ENCODE data around the gene BAHCC1. TPM values are rescaled to one million over a fixed set of nuclear protein-coding genes. Genes with fewer than 3 reads are reported as not detected.

BAHCC1 gene
- total and polyA plus RNA-seq, 9 of the 15 experiments (the other 6 are each of a cell fraction or from before 2014, with no cell fraction given): 0.14 to 26.9 (median 5.0) TPM

- H3K4me1 ChIP-seq (replicated peaks in 1 of 2; ENCODE audit: control insufficient read depth in 2 of 2, insufficient read depth in 2 of 2, low read length in 2 of 2): peaks cover 18 to 80% of the 10 kb centered on the region in 2 experiments
- in situ Hi-C loops (cut with MboI): no loop called here
- BruUV-seq (replicated peaks): no TSS peak
Measured at GRCh38 chr17:81486199-81486810, 91.0 kb downstream of the BAHCC1 start.

More at GRCh38 chr17:81486199-81486810, 91.0 kb downstream of the BAHCC1 start:
- intact Hi-C loops (cut with micrococcal nuclease): loop anchor here (10.0 kb wide), 1 partner anchor 192 kb away; the partner anchor contains the start of gene SLC38A10
- no peaks in the 10 kb centered on the region for H3K9me3 ChIP-seq (replicated peaks; ENCODE audit: control insufficient read depth, insufficient read depth, low read depth, low read length)
- no peaks in the 10 kb centered on the region for H4K20me1 ChIP-seq (replicated peaks; ENCODE audit: control insufficient read depth, insufficient read depth, low read length)
- no peak overlapping the region for H3K4me3 ChIP-seq
- no peak for TF ChIP-seq REST (IDR thresholded peaks at IDR 0.05; ENCODE audit: borderline replicate concordance)
- TF ChIP-seq REST (CRISPR knock-in tag; IDR thresholded peaks at IDR 0.05; ENCODE audit: low read depth): no peak
- no peak for TF ChIP-seq EP400 (IDR thresholded peaks at IDR 0.05)
- TF ChIP-seq ZNF717 (CRISPR knock-in tag; IDR thresholded peaks at IDR 0.05): no peak
- TF ChIP-seq BCOR (IDR thresholded peaks at IDR 0.05): no peak
- TF ChIP-seq CBX1 (IDR thresholded peaks at IDR 0.05; ENCODE audit: low read depth): no peak
- TF ChIP-seq GABPB2 (CRISPR knock-in tag; conservative IDR thresholded peaks at IDR 0.05): no peak
- TF ChIP-seq ZBTB33 (CRISPR knock-in tag; IDR thresholded peaks at IDR 0.05): peak; percentile 83
- no peak for TF ChIP-seq SP1 (CRISPR knock-in tag; IDR thresholded peaks at IDR 0.05)
- no peak for TF ChIP-seq FOXA1 (IDR thresholded peaks at IDR 0.05; ENCODE audit: borderline replicate concordance)
- WGBS (ENCODE audit: insufficient coverage, low coverage, missing lambda C conversion rate): 71% methylated on average over 16 of the region's 17 CpGs
- no peak for ATAC-seq
- POLR2A ChIA-PET: interaction anchor here (0.6 kb wide), 1 partner anchor 49 kb away, joined by 3 read pairs; no protein-coding TSS in a partner anchor
- no peaks in the 10 kb centered on the region; a peak in 1 of 5 replicates for H3K27me3 ChIP-seq (ENCODE audit: control insufficient read depth in 2 of 2, insufficient read depth in 2 of 2, low read length in 2 of 2)
- CTCF ChIA-PET (ENCODE audit: low intra/inter-chr PET ratio): interaction anchor here (2.7 kb wide), 1 partner anchor 232 kb away, joined by 33 read pairs; no protein-coding TSS in a partner anchor
- no peak for DNase-seq (ENCODE audit: extremely low read depth in 1 of 4, low spot score in 3 of 4)
- peak overlapping the region; percentile 11; the same call in 1 of the 3 replicates for H3K27ac ChIP-seq (ENCODE audit: extremely low read depth, low read depth, low read length)
- no peak overlapping the region for H3K4me2 ChIP-seq (ENCODE audit: insufficient read depth, low read length)
- no peaks in the 10 kb centered on the region for H3K9me1 ChIP-seq (ENCODE audit: control insufficient read depth, insufficient read depth, low read length)
- FAIRE-seq: no peak
- H3K9ac ChIP-seq (ENCODE audit: insufficient read depth in 1 of 2, low read depth in 2 of 2, low read length in 2 of 2): no peak overlapping the region
- H3K36me3 ChIP-seq (ENCODE audit: control insufficient read depth, insufficient read depth, low read length): no peaks in the 10 kb centered on the region
- peaks cover 11% of the 10 kb centered on the region; the same call in 2 of the 3 replicates for H3K79me2 ChIP-seq (ENCODE audit: control insufficient read depth, insufficient read depth, low read length)
- H2AFZ ChIP-seq (ENCODE audit: low read depth, low read length): peak overlapping the region; percentile 29
